ENCODE results near the gene MAIP1. TPM values are rescaled to one million over a fixed set of nuclear protein-coding genes. Genes with fewer than 3 reads are reported as not detected.

The MAIP1 gene
- total and polyA plus RNA-seq, 12 donors: 3.7 to 31.0 (median 26.4) TPM

DNA sequence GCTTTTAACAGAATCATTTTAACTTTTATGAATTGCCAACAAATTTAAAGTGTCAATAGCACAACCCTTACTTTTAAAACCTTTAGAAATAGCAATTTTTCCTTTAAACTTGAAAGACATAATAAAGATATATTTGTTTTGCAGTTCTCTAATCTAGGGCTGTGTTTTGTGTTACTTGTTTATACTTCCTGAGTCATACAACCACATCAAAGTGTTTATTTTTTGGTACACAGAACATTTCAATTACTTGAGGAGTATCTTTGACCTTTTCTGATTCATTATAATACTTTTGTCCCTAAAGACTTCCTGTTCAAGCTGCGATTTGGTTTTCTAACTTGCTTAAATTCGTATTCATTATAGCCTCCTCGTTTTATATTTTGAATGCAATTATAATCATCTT, 21.9 kb upstream of the MAIP1 start:
- DNase-seq (no peak), ATAC-seq (no peak)
- H3K27me3 ChIP-seq: no peaks in the 10 kb centered on the region
- no peaks in the 10 kb centered on the region for H3K9me3 ChIP-seq
- 82 to 87% methylated on average over 3 of the region's 3 CpGs for WGBS, 2 donors
- no peaks in the 10 kb centered on the region for H3K4me1 ChIP-seq
- no peak overlapping the region for H3K27ac ChIP-seq
- H3K36me3 ChIP-seq: peaks cover 0 to 94% (median 15%) of the 10 kb centered on the region in 9 donors
- TF ChIP-seq, protein P1, sequence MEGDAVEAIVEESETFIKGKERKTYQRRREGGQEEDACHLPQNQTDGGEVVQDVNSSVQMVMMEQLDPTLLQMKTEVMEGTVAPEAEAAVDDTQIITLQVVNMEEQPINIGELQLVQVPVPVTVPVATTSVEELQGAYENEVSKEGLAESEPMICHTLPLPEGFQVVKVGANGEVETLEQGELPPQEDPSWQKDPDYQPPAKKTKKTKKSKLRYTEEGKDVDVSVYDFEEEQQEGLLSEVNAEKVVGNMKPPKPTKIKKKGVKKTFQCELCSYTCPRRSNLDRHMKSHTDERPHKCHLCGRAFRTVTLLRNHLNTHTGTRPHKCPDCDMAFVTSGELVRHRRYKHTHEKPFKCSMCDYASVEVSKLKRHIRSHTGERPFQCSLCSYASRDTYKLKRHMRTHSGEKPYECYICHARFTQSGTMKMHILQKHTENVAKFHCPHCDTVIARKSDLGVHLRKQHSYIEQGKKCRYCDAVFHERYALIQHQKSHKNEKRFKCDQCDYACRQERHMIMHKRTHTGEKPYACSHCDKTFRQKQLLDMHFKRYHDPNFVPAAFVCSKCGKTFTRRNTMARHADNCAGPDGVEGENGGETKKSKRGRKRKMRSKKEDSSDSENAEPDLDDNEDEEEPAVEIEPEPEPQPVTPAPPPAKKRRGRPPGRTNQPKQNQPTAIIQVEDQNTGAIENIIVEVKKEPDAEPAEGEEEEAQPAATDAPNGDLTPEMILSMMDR (IDR thresholded peaks at IDR 0.05): no peak
- H3K4me3 ChIP-seq: no peak overlapping the region
- intact Hi-C loops (cut with DNase I): no loop called here

DNA sequence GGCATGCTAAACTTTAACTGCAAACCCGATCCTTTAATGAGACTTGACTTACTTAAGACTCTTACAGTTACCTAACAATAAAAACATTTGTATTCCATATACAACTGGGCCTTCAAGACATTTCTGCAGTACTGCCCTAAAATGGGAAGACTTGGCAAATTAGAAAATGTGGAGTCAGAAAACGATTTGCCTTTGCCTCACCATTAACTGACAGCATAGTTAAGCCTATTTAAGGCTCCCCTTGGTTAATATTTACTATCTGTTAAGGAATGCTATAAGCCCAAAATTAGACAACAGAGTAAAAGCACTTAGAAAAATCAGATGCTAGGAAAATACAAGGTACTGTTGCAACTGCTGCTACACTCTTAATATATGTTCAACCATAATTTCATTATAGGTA, 18.8 kb upstream of the MAIP1 start:
- ATAC-seq: no peak
- no peaks in the 10 kb centered on the region for H3K27me3 ChIP-seq
- H3K9me3 ChIP-seq: no peaks in the 10 kb centered on the region
- H3K4me3 ChIP-seq: no peak overlapping the region
- no peaks in the 10 kb centered on the region for H3K4me1 ChIP-seq
- intact Hi-C loops (cut with DNase I): no loop called here
- H3K36me3 ChIP-seq: peaks cover 0 to 97% (median 18%) of the 10 kb centered on the region in 9 donors
- no peak for DNase-seq
- 78 to 83% methylated on average over 2 of the region's 2 CpGs for WGBS, 2 donors
- TF ChIP-seq, protein P1 (IDR thresholded peaks at IDR 0.05): no peak
- no peak overlapping the region for H3K27ac ChIP-seq

DNA sequence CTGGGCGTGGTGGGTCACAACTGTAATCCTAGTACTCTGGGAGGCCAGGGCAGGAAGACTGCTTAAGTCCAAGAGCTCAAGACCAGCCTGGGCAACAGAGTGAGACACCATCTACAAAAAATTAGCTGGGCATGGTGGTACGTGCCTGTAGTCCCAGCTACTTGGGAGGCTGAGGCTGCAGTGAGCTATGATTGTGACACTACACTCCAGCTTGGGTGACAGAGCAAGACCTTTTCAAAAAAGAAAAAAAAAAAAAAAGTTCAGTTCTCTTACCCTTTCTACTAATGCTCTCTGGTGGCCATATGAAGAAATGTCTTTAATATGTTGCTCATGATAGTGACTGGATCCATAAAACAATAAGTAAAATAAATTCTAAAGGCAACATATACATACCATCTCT, 15.0 kb upstream of the MAIP1 start:
- intact Hi-C loops (cut with DNase I): no loop called here
- Histone ChIP-seq H3K4me3 (no peak overlapping the region), H3K36me3 (peaks cover 0 to 96% (median 11%) of the 10 kb centered on the region in 9 donors)

DNA sequence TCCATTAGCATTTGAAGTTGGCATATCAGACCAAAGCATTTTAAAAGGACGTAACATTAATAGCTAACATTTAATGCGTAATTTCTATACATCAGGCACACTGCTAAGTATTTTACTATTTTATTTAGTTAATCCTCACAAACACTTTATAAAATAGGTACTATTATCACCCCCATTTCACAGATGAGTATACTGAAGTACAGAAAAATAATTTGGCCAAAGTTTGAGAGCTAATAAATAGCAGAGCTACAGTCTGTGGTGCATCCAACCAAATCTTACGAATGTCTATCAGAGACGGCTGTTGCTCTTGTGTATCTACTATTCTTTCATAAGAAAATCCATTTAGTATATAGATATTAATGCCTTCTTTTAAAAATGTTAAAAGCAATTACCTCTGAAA, 12.0 kb upstream of the MAIP1 start:
- Histone ChIP-seq H3K36me3 (peaks cover 0 to 99% (median 9%) of the 10 kb centered on the region in 9 donors), H3K4me3 (no peak overlapping the region), H3K4me1 (peaks cover 0 to 14% (median 0%) of the 10 kb centered on the region in 9 donors), H3K27me3 (no peaks in the 10 kb centered on the region), H3K9me3 (no peaks in the 10 kb centered on the region), H3K27ac (no peak overlapping the region)
- intact Hi-C loops (cut with DNase I): no loop called here
- DNase-seq: no peak
- ATAC-seq: no peak
- WGBS, 2 donors: 96% methylated on average over 4 of the region's 4 CpGs
- TF ChIP-seq, protein P1 (IDR thresholded peaks at IDR 0.05): no peak

More for the DNA sequence above, 15.0 kb upstream of the MAIP1 start:
- ATAC-seq (no peak), DNase-seq (no peak)
- no peaks in the 10 kb centered on the region for H3K4me1 ChIP-seq
- H3K9me3 ChIP-seq: no peaks in the 10 kb centered on the region
- no peaks in the 10 kb centered on the region for H3K27me3 ChIP-seq
- WGBS, 2 donors: 90 to 96% methylated on average over 2 of the region's 2 CpGs
- H3K27ac ChIP-seq: no peak overlapping the region
- TF ChIP-seq, protein P1 (IDR thresholded peaks at IDR 0.05): peak in 5 of 9 donors; percentile 7 to 25 (median 22)
